IMR-90 (cell line): Measurements from ENCODE around the gene HLX. TPM values are rescaled to one million over a fixed set of nuclear protein-coding genes. Genes with fewer than 3 reads are reported as not detected.

Experiments
- ATAC-seq: fragments of 200-7000 bp; cut with Tn5 transposase; 2 replicates; pipeline ENCODE4 v1.9.1; 2020; ENCODE audit warnings: low read depth, mild to moderate bottlenecking, moderate library complexity
- BruUV-seq: library from RNA; stranded (reverse); fragments of 400-500 nt; replicated peaks from 2 replicates; lab custom pipeline; 2021; lab: Mats Ljungman, UMichigan
- CTCF ChIA-PET: fragments of 300-600 bp; formaldehyde crosslinking; extraction: SDS; loops from one replicate; lab custom pipeline; 2021; ENCODE audit warnings: antibody characterized with exemption; lab: Yijun Ruan, JAX
- POLR2A ChIA-PET: fragments of 300-600 bp; sonication (Branson Sonifier 250); formaldehyde crosslinking; loops from one replicate; lab custom pipeline; 2022; ENCODE audit warnings: antibody characterized with exemption; ENCODE audit not compliant: unreplicated experiment; lab: Charles Lee
- DNase-seq: peaks from one replicate; pipeline ENCODE4 v3.0.0; 2013
- H2AFZ ChIP-seq: replicated peaks from 2 replicates; pipeline ENCODE3; 2013; ENCODE audit warnings: low read length, mild to moderate bottlenecking; ENCODE audit not compliant: poor library complexity
- H2AK5ac ChIP-seq: 2 replicates; pipeline ENCODE4 v1.6.1; 2013; ENCODE audit warnings: low read depth, low read length, inconsistent platforms
- H2AK9ac ChIP-seq: replicated peaks from 2 replicates; pipeline ENCODE3; 2013; ENCODE audit warnings: mild to moderate bottlenecking, low read depth, low read length, moderate library complexity; ENCODE audit not compliant: poor library complexity
- H2BK120ac ChIP-seq: 2 replicates; pipeline ENCODE4 v1.6.1; 2013; ENCODE audit warnings: low read depth, low read length, inconsistent platforms
- H2BK15ac ChIP-seq: 3 replicates; pipeline ENCODE4 v1.6.1; 2013; ENCODE audit warnings: low read depth, low read length, inconsistent platforms
- H2BK20ac ChIP-seq: 2 replicates; pipeline ENCODE4 v1.6.1; 2013; ENCODE audit warnings: low read depth, mild to moderate bottlenecking, inconsistent platforms, low read length, moderate library complexity
- H2BK5ac ChIP-seq: 2 replicates; pipeline ENCODE4 v1.6.1; 2013; ENCODE audit warnings: mild to moderate bottlenecking, low read depth, low read length, inconsistent platforms; ENCODE audit not compliant: poor library complexity, severe bottlenecking
- H3K14ac ChIP-seq: replicated peaks from 2 replicates; pipeline ENCODE4 v1.6.1; 2013; ENCODE audit warnings: low read depth, low read length, inconsistent platforms
- H3K18ac ChIP-seq: 2 replicates; pipeline ENCODE4 v1.6.1; 2013; ENCODE audit warnings: low read depth, low read length, control low read depth
- H3K23ac ChIP-seq: 2 replicates; pipeline ENCODE4 v1.6.1; 2013; ENCODE audit warnings: low read depth, low read length, inconsistent platforms
- H3K27ac ChIP-seq: 2 replicates; pipeline ENCODE4 v1.5.1; 2013; ENCODE audit warnings: mild to moderate bottlenecking, control low read depth, low read length; ENCODE audit not compliant: insufficient read depth
- H3K27me3 ChIP-seq: 2 replicates; pipeline ENCODE4 v1.6.1; 2013; ENCODE audit warnings: low read length; ENCODE audit not compliant: control insufficient read depth, insufficient read depth
- H3K36me3 ChIP-seq: 2 replicates; pipeline ENCODE4 v1.6.1; 2013; ENCODE audit warnings: low read length, mixed read lengths; ENCODE audit not compliant: control insufficient read depth, insufficient read depth
- H3K4ac ChIP-seq: 2 replicates; pipeline ENCODE4 v1.6.1; 2013; ENCODE audit warnings: low read depth, low read length, inconsistent platforms
- H3K4me1 ChIP-seq: 2 replicates; pipeline ENCODE4 v1.6.1; 2013; ENCODE audit warnings: low read length, mixed read lengths; ENCODE audit not compliant: control insufficient read depth, insufficient read depth
- H3K4me2 ChIP-seq: 2 replicates; pipeline ENCODE4 v1.6.1; 2013; ENCODE audit warnings: low read depth, mild to moderate bottlenecking, control low read depth, low read length, moderate library complexity
- H3K4me3 ChIP-seq: 2 replicates; pipeline ENCODE4 v1.5.1; 2013; ENCODE audit warnings: low read depth, mild to moderate bottlenecking, control low read depth, low read length, moderate library complexity; ENCODE audit not compliant: insufficient read depth
- H3K56ac ChIP-seq: 2 replicates; pipeline ENCODE4 v1.6.1; 2013; ENCODE audit warnings: low read length, inconsistent platforms; ENCODE audit not compliant: insufficient read depth; ENCODE audit errors: extremely low read depth
- H3K79me1 ChIP-seq, 2 experiments: 2 replicates each; pipeline ENCODE4 v1.6.1; 2013; ENCODE audit warnings: low read length in 2 of 2, inconsistent platforms in 1 of 2, low read depth in 1 of 2
- H3K9ac ChIP-seq: 2 replicates; pipeline ENCODE4 v1.6.1; 2013; ENCODE audit warnings: low read depth, low read length, control low read depth
- H3K9me1 ChIP-seq: 2 replicates; pipeline ENCODE4 v1.6.1; 2013; ENCODE audit warnings: low read length, inconsistent platforms; ENCODE audit not compliant: insufficient read depth
- H3K9me3 ChIP-seq: 2 replicates; pipeline ENCODE4 v1.6.1; 2013; ENCODE audit warnings: low read length; ENCODE audit not compliant: control insufficient read depth, insufficient read depth
- H4K20me1 ChIP-seq: 2 replicates; pipeline ENCODE4 v1.6.1; 2013; ENCODE audit warnings: low read length, inconsistent platforms; ENCODE audit not compliant: insufficient read depth
- H4K5ac ChIP-seq: 2 replicates; pipeline ENCODE4 v1.6.1; 2013; ENCODE audit warnings: mild to moderate bottlenecking, low read depth, low read length, control low read depth
- H4K8ac ChIP-seq, 2 experiments: 2 replicates each; pipeline ENCODE4 v1.6.1; 2013; ENCODE audit warnings: low read depth in 2 of 2, low read length in 2 of 2, control low read depth in 1 of 2, inconsistent platforms in 1 of 2
- H4K91ac ChIP-seq: 2 replicates; pipeline ENCODE4 v1.6.1; 2013; ENCODE audit warnings: low read depth, low read length, inconsistent platforms; ENCODE audit not compliant: insufficient read depth
- CEBPB ChIP-seq: IDR thresholded peaks from 2 replicates; pipeline ENCODE4 v1.6.1; 2012; ENCODE audit warnings: low read depth, low read length, improper control_type of control experiment
- MXI1 ChIP-seq: IDR thresholded peaks from 2 replicates; pipeline ENCODE4 v1.6.1; 2012; ENCODE audit warnings: low read depth, mild to moderate bottlenecking, low read length, moderate library complexity, borderline replicate concordance
- NFE2L2 ChIP-seq: fragments of 150-350 bp; IDR thresholded peaks from 2 replicates; pipeline ENCODE4 v1.6.1; 2016; ENCODE audit warnings: low read depth, mild to moderate bottlenecking, low read length
- POLR2A ChIP-seq: IDR thresholded peaks from 2 replicates; pipeline ENCODE4 v1.6.1; 2012; ENCODE audit warnings: mild to moderate bottlenecking, low read depth, low read length
- RCOR1 ChIP-seq: IDR thresholded peaks from 2 replicates; pipeline ENCODE4 v1.6.1; 2012; ENCODE audit warnings: mild to moderate bottlenecking, low read length, improper control_type of control experiment; ENCODE audit not compliant: insufficient replicate concordance
- RFX5 ChIP-seq: IDR thresholded peaks from 2 replicates; pipeline ENCODE4 v1.8.0; 2012; ENCODE audit warnings: low read depth, mild to moderate bottlenecking, low read length, moderate library complexity
- SMC3 ChIP-seq: fragments of 150-350 bp; IDR thresholded peaks from 2 replicates; pipeline ENCODE4 v1.6.1; 2016; ENCODE audit warnings: low read depth, mild to moderate bottlenecking, antibody characterized with exemption, low read length, moderate library complexity
- WGBS, 2 experiments: methylation state at CpG; one replicate each; pipeline versions ENCODE4 v1.1.5 to v1.1.7; 2013; ENCODE audit warnings: missing lambda C conversion rate in 2 of 2; ENCODE audit not compliant: insufficient read length in 1 of 2; ENCODE audit errors: extremely low coverage in 2 of 2; 5-methylcytosine and 5-hydroxymethylcytosine counted together
- dilution Hi-C: fragments of 300-500 bp; cut with HindIII; formaldehyde crosslinking; loops from one replicate; pipeline ENCODE4 v1.14.3; 2018; ENCODE audit warnings: low sequenced_read_pairs; ENCODE audit not compliant: unreplicated experiment
- in situ Hi-C: fragments of 300-500 bp; cut with MboI; formaldehyde crosslinking; loops from 3 replicates; pipeline ENCODE4 v1.14.3; 2019; ENCODE audit warnings: low sequenced_read_pairs, inconsistent platforms, mixed read lengths
- intact Hi-C: fragments of 100-400 bp; cut with micrococcal nuclease; formaldehyde crosslinking; loops from 2 replicates; pipeline ENCODE4 v1.10.0; 2022
- polyA plus RNA-seq, 3 experiments: library from polyadenylated mRNA; depleted of rRNA; stranded (reverse); fragments of >200 nt; gene quantifications; 2 replicates each; pipeline ENCODE4 v1.2.3, GENCODE V29; 2012; ENCODE audit warnings: low replicate concordance in 1 of 3
- total RNA-seq: library from RNA; depleted of rRNA; stranded (reverse); fragments of >200 nt; gene quantifications from 2 replicates; pipeline ENCODE4 v1.2.3, GENCODE V29; 2012
- TF ChIP-seq, protein P1 (sequence below): conservative IDR thresholded peaks from 2 replicates; pipeline ENCODE4 v1.5.1; 2012; ENCODE audit warnings: mild to moderate bottlenecking, low read depth, low read length, improper control_type of control experiment

Gene HLX
- total and polyA plus RNA-seq, 2 of the 4 experiments (the other 2 are of a cell fraction) = 4.3 to 6.1 TPM

DNA sequence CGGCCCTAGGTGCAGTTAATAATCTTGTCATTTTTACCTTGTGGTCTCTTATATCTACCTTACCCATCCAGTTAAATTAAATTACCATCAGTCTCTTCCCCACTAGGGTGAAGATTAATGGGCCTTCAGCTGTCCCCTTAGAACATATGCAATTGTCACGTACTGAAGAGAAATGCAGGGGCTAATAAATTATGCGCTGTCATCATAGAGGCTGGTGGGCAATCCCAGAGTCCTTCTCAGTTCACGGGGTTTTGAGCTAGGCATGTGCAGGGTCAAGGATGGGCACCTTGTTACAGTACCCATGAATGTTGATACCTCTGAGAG, 35.8 kb downstream of the HLX start (continued):
- no peak for TF ChIP-seq NFE2L2
- no peak for TF ChIP-seq MXI1
- TF ChIP-seq SMC3 = no peak

DNA sequence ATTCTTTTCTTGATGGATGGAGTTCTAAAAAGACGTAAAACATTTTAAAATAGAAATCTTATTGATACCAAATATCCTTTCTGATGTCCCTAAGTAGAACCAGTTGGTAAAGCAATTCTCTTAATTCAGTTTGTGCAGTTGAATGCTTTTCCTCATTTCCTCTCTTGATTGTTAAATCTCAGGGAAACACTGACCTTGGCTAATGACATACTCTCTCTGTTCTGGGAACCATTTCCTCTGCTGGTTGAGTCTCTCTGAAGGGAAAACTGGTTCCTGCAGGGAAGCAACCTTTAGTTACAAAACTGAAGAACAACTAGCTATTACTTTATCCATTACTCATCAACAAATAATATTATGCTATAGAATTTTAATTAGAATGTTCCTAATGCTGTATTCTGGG, 36.7 kb downstream of the HLX start:
- Histone ChIP-seq H2AK5ac (no peak overlapping the region), H3K36me3 (no peaks in the 10 kb centered on the region), H2BK15ac (no peak overlapping the region), H3K56ac (no peak overlapping the region), H3K27me3 (peaks cover 11% of the 10 kb centered on the region), H4K8ac (no peak overlapping the region), H2BK5ac (no peak overlapping the region), H3K9me1 (no peaks in the 10 kb centered on the region), H2BK120ac (no peak overlapping the region), H2BK20ac (no peak overlapping the region), H3K4me3 (no peak overlapping the region), H3K14ac (no peak overlapping the region), H3K4ac (no peak overlapping the region), H3K9me3 (no peaks in the 10 kb centered on the region), H4K5ac (no peak overlapping the region), H3K4me2 (no peak overlapping the region), H3K79me1 (no peaks in the 10 kb centered on the region), H3K4me1 (0 out of 2 replicates have a peak, but pooled peaks cover 3% of the 10 kb centered on the region), H2AFZ (no peak overlapping the region), H3K23ac (no peak overlapping the region), H3K18ac (no peak overlapping the region), H4K20me1 (no peaks in the 10 kb centered on the region), H4K91ac (no peak overlapping the region), H3K9ac (no peak overlapping the region), H2AK9ac (no peak overlapping the region), H3K27ac (no peak overlapping the region)
- dilution Hi-C loops = no loop called here
- ChIA-PET CTCF (no interaction called here), POLR2A (no interaction called here)
- ATAC-seq (no peak), DNase-seq (no peak)
- intact Hi-C loops = no loop called here
- in situ Hi-C loops = no loop called here
- no peak for TF ChIP-seq RCOR1
- TF ChIP-seq MXI1 = no peak
- TF ChIP-seq CEBPB = no peak
- no peak for TF ChIP-seq RFX5
- TF ChIP-seq, protein P1, sequence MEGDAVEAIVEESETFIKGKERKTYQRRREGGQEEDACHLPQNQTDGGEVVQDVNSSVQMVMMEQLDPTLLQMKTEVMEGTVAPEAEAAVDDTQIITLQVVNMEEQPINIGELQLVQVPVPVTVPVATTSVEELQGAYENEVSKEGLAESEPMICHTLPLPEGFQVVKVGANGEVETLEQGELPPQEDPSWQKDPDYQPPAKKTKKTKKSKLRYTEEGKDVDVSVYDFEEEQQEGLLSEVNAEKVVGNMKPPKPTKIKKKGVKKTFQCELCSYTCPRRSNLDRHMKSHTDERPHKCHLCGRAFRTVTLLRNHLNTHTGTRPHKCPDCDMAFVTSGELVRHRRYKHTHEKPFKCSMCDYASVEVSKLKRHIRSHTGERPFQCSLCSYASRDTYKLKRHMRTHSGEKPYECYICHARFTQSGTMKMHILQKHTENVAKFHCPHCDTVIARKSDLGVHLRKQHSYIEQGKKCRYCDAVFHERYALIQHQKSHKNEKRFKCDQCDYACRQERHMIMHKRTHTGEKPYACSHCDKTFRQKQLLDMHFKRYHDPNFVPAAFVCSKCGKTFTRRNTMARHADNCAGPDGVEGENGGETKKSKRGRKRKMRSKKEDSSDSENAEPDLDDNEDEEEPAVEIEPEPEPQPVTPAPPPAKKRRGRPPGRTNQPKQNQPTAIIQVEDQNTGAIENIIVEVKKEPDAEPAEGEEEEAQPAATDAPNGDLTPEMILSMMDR = no peak
- TF ChIP-seq SMC3 = no peak
- no peak for TF ChIP-seq POLR2A
- WGBS, 2 experiments = no CpG with 5 or more reads among the region's 1 CpG
- no TSS peak for BruUV-seq
